ENCODE measurements around the gene NRN1L. TPM values are rescaled to one million over a fixed set of nuclear protein-coding genes. Genes with fewer than 3 reads are reported as not detected.

The NRN1L gene
- total and polyA plus RNA-seq, 12 donors, result 0.72 to 28.2 (median 1.3) TPM; not detected in 2

- WGBS, 4 donors, result 66 to 88% (median 71%) methylated on average over 3 to 6 of the region's 6 CpGs
- no peak for DNase-seq
- Histone ChIP-seq H3K27ac (peak overlapping the region in 1 of 5 donors; percentile 37), H3K9me3 (replicated peaks in 1 of 3) (no peaks in the 10 kb centered on the region), H3K27me3 (no peaks in the 10 kb centered on the region), H3K4me3 (no peak overlapping the region), H3K36me3 (replicated peaks in 1 of 2) (no peaks in the 10 kb centered on the region), H3K4me1 (replicated peaks in 1 of 2) (peaks cover 9 to 15% of the 10 kb centered on the region in 2 donors)
- intact Hi-C loops (cut with DNase I), result loop anchor here in 1 of 2 donors (10.0 kb wide), 2 partner anchors 105 to 245 kb away; no protein-coding TSS in a partner anchor
- TF ChIP-seq CTCF (IDR thresholded peaks at IDR 0.05), result no peak
- TF ChIP-seq POLR2A (IDR thresholded peaks at IDR 0.05), result no peak
Observed at GRCh38 chr16:67919622-67920221, 35.0 kb downstream of the NRN1L start.

- intact Hi-C loops (cut with DNase I), result loop anchor here (2.0 to 10.0 kb wide), 3 partner anchors 103 to 247 kb away; no protein-coding TSS in a partner anchor
- DNase-seq, result no peak
Observed at GRCh38 chr16:67922221-67922620, 37.5 kb downstream of the NRN1L start.

GRCh38 chr16:67922740-67923139, 38.1 kb downstream of the NRN1L start:
- no peaks in the 10 kb centered on the region for H3K27me3 ChIP-seq
- DNase-seq, result peak in 1 of 7 donors; percentile 64
- intact Hi-C loops (cut with DNase I), result loop anchor here (2.0 to 10.0 kb wide), 3 partner anchors 104 to 248 kb away; no protein-coding TSS in a partner anchor
- peaks cover 0 to 4% of the 10 kb centered on the region in 2 donors for H3K36me3 ChIP-seq (replicated peaks in 1 of 2)
- no peaks in the 10 kb centered on the region for H3K9me3 ChIP-seq (replicated peaks in 1 of 3)
- 79 to 87% (median 84%) methylated on average over 6 to 8 of the region's 8 CpGs for WGBS, 4 donors
- H3K4me3 ChIP-seq, result no peak overlapping the region
- no peak for TF ChIP-seq POLR2A (IDR thresholded peaks at IDR 0.05)
- no peak for TF ChIP-seq CTCF (IDR thresholded peaks at IDR 0.05)
- H3K27ac ChIP-seq, result peak overlapping the region in 2 of 5 donors; percentile 10 to 47
- H3K4me1 ChIP-seq (replicated peaks in 1 of 2), result peaks cover under 1 to 14% of the 10 kb centered on the region in 2 donors

More at GRCh38 chr16:67922221-67922620, 37.5 kb downstream of the NRN1L start:
- Histone ChIP-seq H3K4me1 (replicated peaks in 1 of 2) (peaks cover 6 to 19% of the 10 kb centered on the region in 2 donors), H3K4me3 (no peak overlapping the region), H3K27me3 (no peaks in the 10 kb centered on the region), H3K9me3 (replicated peaks in 1 of 3) (no peaks in the 10 kb centered on the region), H3K36me3 (replicated peaks in 1 of 2) (no peaks in the 10 kb centered on the region), H3K27ac (peak overlapping the region in 1 of 5 donors; percentile 47)
- WGBS, 4 donors, result 81 to 88% (median 83%) methylated on average over 5 of the region's 5 CpGs
- no peak for TF ChIP-seq POLR2A (IDR thresholded peaks at IDR 0.05)
- no peak for TF ChIP-seq CTCF (IDR thresholded peaks at IDR 0.05)

- Histone ChIP-seq H3K27me3 (no peaks in the 10 kb centered on the region), H3K4me1 (replicated peaks in 1 of 2) (peaks cover 0 to 8% of the 10 kb centered on the region in 2 donors), H3K36me3 (replicated peaks in 1 of 2) (peaks cover 0 to 8% of the 10 kb centered on the region in 2 donors), H3K4me3 (no peak overlapping the region), H3K9me3 (replicated peaks in 1 of 3) (no peaks in the 10 kb centered on the region), H3K27ac (peak overlapping the region in 1 of 5 donors; percentile 47)
- peak in 1 of 7 donors; percentile 69 for DNase-seq
- 74 to 89% (median 77%) methylated on average over 5 to 10 of the region's 10 CpGs for WGBS, 4 donors
- intact Hi-C loops (cut with DNase I), result loop anchor here (2.0 to 10.0 kb wide), 3 partner anchors 105 to 249 kb away; no protein-coding TSS in a partner anchor
- TF ChIP-seq POLR2A (IDR thresholded peaks at IDR 0.05) (no peak), CTCF (IDR thresholded peaks at IDR 0.05) (no peak)
Observed at GRCh38 chr16:67923414-67924116, 38.9 kb downstream of the NRN1L start.

Measured in adrenal gland (tissue), 12 donors.